Ovary (tissue), 3 donors: ENCODE results near the gene FMNL1.

Experiments used
- EP300 ChIP-seq: sonication (generic); formaldehyde crosslinking; IDR thresholded peaks from one replicate; pipeline ENCODE4 v1.6.1; 2017; ENCODE audit warnings: antibody characterized with exemption
- POLR2A ChIP-seq: fragments of 450-650 bp; IDR thresholded peaks from one replicate; pipeline ENCODE4 v1.6.1; 2017; ENCODE audit warnings: antibody characterized with exemption, mild to moderate bottlenecking, moderate library complexity
- TF ChIP-seq, protein P1 (sequence below), 3 donors: fragments of 450-650 bp in 2 of 3; fragments of 200-600 bp in 1 of 3; IDR thresholded peaks; one replicate each; pipeline versions ENCODE4 v1.5.1 to v1.8.0; 2016 to 2022; ENCODE audit warnings: antibody characterized with exemption in 3 of 3, mild to moderate bottlenecking in 1 of 3
- donor health status: DM: no; HTN: no; CAD: no.

DNA sequence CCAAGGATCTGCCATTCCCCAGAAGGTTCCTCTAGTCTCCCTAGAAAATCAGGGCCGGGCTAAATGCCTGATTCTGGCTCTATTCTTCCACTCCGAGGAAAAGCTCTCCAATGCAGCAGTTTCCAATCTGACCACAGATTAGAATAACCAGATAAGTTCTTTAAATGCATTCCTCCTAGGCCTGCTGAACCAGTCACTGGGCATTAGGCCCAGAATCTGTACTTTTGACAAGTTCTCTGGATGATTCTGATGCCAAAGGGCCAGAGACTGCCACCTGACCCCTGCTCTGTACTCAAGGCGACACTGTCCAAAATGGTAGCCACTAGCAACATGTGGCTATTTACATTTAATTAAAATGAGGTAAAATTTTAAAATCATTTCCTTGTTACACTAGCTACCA is 72.8 kb downstream of the FMNL1 start:
- TF ChIP-seq, protein P1, sequence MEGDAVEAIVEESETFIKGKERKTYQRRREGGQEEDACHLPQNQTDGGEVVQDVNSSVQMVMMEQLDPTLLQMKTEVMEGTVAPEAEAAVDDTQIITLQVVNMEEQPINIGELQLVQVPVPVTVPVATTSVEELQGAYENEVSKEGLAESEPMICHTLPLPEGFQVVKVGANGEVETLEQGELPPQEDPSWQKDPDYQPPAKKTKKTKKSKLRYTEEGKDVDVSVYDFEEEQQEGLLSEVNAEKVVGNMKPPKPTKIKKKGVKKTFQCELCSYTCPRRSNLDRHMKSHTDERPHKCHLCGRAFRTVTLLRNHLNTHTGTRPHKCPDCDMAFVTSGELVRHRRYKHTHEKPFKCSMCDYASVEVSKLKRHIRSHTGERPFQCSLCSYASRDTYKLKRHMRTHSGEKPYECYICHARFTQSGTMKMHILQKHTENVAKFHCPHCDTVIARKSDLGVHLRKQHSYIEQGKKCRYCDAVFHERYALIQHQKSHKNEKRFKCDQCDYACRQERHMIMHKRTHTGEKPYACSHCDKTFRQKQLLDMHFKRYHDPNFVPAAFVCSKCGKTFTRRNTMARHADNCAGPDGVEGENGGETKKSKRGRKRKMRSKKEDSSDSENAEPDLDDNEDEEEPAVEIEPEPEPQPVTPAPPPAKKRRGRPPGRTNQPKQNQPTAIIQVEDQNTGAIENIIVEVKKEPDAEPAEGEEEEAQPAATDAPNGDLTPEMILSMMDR (IDR thresholded peaks at IDR 0.05), result no peak
- TF ChIP-seq POLR2A (no peak), EP300 (no peak)
